ENCODE results near the gene DYDC1. TPM values are rescaled to one million over a fixed set of nuclear protein-coding genes. Genes with fewer than 3 reads are reported as not detected.

DYDC1 gene
- total and polyA plus RNA-seq, 2 of the 13 experiments (the other 11 are each of a cell fraction or from before 2014, with no cell fraction given): not detected

DNA sequence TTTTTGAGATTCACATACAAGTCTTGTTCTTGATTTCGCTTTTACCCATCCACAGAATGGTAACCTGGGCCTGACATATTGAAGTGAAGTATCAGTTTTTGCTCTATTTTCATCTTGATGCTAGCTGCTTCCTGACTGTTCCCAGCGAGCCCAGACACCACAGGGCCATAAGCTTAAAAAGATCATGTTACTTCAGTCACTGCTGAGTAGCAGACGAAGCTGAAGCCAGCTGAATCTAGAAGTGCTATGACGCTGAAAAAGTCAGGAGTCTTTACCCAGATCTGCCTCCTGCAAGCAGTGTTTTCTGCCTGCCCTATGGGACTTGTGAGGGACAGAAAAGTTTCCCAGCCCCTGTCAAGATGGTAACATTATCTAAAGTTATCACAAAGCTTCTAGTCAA, 49.1 kb upstream of the DYDC1 start (continued):
- TF ChIP-seq RBM39 (IDR thresholded peaks at IDR 0.05; ENCODE audit: low read depth, low read length, poor library complexity, severe bottlenecking) (no peak), NFKBIZ (CRISPR knock-in tag; IDR thresholded peaks at IDR 0.05) (no peak), STAT5B (CRISPR knock-in tag; IDR thresholded peaks at IDR 0.05) (no peak), ZNF543 (CRISPR knock-in tag; IDR thresholded peaks at IDR 0.05) (no peak), ZFP36 (IDR thresholded peaks at IDR 0.05; ENCODE audit: borderline replicate concordance, low read depth, low read length, partially characterized antibody) (no peak), IRF2 (CRISPR knock-in tag; IDR thresholded peaks at IDR 0.05) (no peak)

DNA sequence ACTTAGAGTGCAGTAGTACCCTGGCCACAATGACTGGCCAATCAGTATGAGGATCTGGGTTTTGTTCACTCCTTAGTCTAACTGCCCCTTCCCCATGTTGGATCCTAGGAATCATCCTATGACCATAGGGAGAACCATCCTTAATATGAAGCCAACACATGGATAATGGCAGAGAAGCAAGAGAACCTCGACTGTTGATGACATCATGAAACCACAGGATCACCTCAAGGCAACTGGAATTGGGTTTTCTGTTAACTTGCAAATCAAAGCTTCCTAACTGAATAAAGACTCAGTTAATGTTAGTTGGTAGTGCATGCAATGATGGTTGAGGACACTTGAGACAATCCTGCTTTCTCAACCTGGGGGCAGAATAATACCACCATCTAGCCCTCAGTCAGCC, 48.5 kb upstream of the DYDC1 start:
- ATAC-seq (no peak), FAIRE-seq (no peak), DNase-seq (ENCODE audit: low spot score) (no peak)
- Histone ChIP-seq H3K4me3 (replicated peaks in 1 of 3; ENCODE audit: insufficient read depth in 1 of 3, low read depth in 2 of 3, low read length in 3 of 3) (no peak overlapping the region), H3K27ac (ENCODE audit: extremely low read length, insufficient read depth, low read length) (no peak overlapping the region), H3K79me2 (ENCODE audit: insufficient read depth, low read length) (peaks cover 19% of the 10 kb centered on the region), H3K27me3 (ENCODE audit: control insufficient read depth in 1 of 2, insufficient read depth in 2 of 2, low read length in 2 of 2) (no peaks in the 10 kb centered on the region; a peak in 1 of 5 replicates), H2AFZ (ENCODE audit: low read length) (no peak overlapping the region), H3K4me1 (ENCODE audit: insufficient read depth, low read length) (peaks cover 33% of the 10 kb centered on the region), H3K9me3 (ENCODE audit: low read length) (no peaks in the 10 kb centered on the region), H3K36me3 (replicated peaks in 1 of 2; ENCODE audit: control insufficient read depth in 1 of 2, insufficient read depth in 2 of 2, low read length in 2 of 2) (no peaks in the 10 kb centered on the region), H3K4me2 (ENCODE audit: low read depth, low read length) (no peak overlapping the region), H3K9ac (ENCODE audit: insufficient read depth, low read depth, low read length) (no peak overlapping the region), H4K20me1 (ENCODE audit: insufficient read depth, low read length) (0 out of 2 replicates have a peak, but pooled peaks cover 6% of the 10 kb centered on the region)
- no TSS peak for BruUV-seq (replicated peaks)
- in situ Hi-C loops (cut with HindIII; ENCODE audit: extremely low pct_ligation_motif_present, low pct_unique_long_range_greater_than_20kb) (no loop called here), intact Hi-C loops (cut with micrococcal nuclease; ENCODE audit: unreplicated experiment) (loop anchor here (5.0 kb wide), 1 partner anchor 37 kb away; no protein-coding TSS in a partner anchor)
- ChIA-PET POLR2A (interaction anchor here (2.0 kb wide), 1 partner anchor 132 kb away, joined by 4 read pairs; no protein-coding TSS in a partner anchor), CTCF (ENCODE audit: low intra/inter-chr PET ratio, low total read pairs) (no interaction called here)
- 92% methylated on average over 1 of the region's 1 CpG for WGBS (ENCODE audit: low lambda C conversion rate)
- TF ChIP-seq ZNF878 (CRISPR knock-in tag; IDR thresholded peaks at IDR 0.05): no peak
- TF ChIP-seq MIER2 (CRISPR knock-in tag; IDR thresholded peaks at IDR 0.05): no peak
- peak; percentile 49 for TF ChIP-seq CREB1 (IDR thresholded peaks at IDR 0.05)
- TF ChIP-seq CREB1 (CRISPR knock-in tag; IDR thresholded peaks at IDR 0.05): no peak
- no peak for TF ChIP-seq TSC22D2 (CRISPR knock-in tag; IDR thresholded peaks at IDR 0.05; ENCODE audit: borderline replicate concordance)
- TF ChIP-seq ONECUT2 (CRISPR knock-in tag; IDR thresholded peaks at IDR 0.05): no peak
- no peak for TF ChIP-seq SIX4 (CRISPR knock-in tag; IDR thresholded peaks at IDR 0.05)
- no peak for TF ChIP-seq ZNF3 (CRISPR knock-in tag; IDR thresholded peaks at IDR 0.05)
- no peak for TF ChIP-seq ZNF552 (CRISPR knock-in tag; IDR thresholded peaks at IDR 0.05; ENCODE audit: borderline replicate concordance)
- TF ChIP-seq GABPB1 (CRISPR knock-in tag; IDR thresholded peaks at IDR 0.05): no peak
- TF ChIP-seq ATF7 (IDR thresholded peaks at IDR 0.05): peak; percentile 55
- TF ChIP-seq ATF7 (CRISPR knock-in tag; IDR thresholded peaks at IDR 0.05): no peak
- TF ChIP-seq ZNF570 (CRISPR knock-in tag; IDR thresholded peaks at IDR 0.05; ENCODE audit: borderline replicate concordance): no peak
- TF ChIP-seq, protein P1, sequence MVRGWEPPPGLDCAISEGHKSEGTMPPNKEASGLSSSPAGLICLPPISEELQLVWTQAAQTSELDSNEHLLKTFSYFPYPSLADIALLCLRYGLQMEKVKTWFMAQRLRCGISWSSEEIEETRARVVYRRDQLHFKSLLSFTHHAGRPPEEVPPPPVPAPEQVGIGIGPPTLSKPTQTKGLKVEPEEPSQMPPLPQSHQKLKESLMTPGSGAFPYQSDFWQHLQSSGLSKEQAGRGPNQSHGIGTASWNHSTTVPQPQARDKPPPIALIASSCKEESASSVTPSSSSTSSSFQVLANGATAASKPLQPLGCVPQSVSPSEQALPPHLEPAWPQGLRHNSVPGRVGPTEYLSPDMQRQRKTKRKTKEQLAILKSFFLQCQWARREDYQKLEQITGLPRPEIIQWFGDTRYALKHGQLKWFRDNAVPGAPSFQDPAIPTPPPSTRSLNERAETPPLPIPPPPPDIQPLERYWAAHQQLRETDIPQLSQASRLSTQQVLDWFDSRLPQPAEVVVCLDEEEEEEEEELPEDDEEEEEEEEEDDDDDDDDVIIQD (CRISPR knock-in tag; IDR thresholded peaks at IDR 0.05; ENCODE audit: low read depth): no peak

Data from HepG2 (cell line).